AG04449 (cell line): ENCODE measurements around the gene STUB1.
A peak's percentile ranks its signal among the peaks of the same experiment; 100 is the strongest.

Experiments
- CTCF ChIA-PET: fragments of 350-600 bp; formaldehyde crosslinking; extraction: SDS; loops from one replicate; lab custom pipeline; 2021; ENCODE audit warnings: antibody characterized with exemption; lab: Yijun Ruan, JAX
- POLR2A ChIA-PET: fragments of 400-600, 350-600 bp; formaldehyde crosslinking; extraction: SDS; loops from one replicate; lab custom pipeline; 2020; ENCODE audit warnings: antibody characterized with exemption, inconsistent platforms; lab: Yijun Ruan, JAX
- DNase-seq: peaks from one replicate; pipeline ENCODE4 v3.0.0-alpha.2; 2010; ENCODE audit warnings: low read depth, low spot score
- H3K4me3 ChIP-seq: 2 replicates; pipeline ENCODE4 v1.5.1; 2011; ENCODE audit warnings: low read depth, mild to moderate bottlenecking, control low read depth, low read length
- CTCF ChIP-seq: IDR thresholded peaks from one replicate; pipeline ENCODE4 v1.5.1; 2011; ENCODE audit warnings: mild to moderate bottlenecking, moderate library complexity, low read length, control low read depth, inconsistent platforms; ENCODE audit not compliant: insufficient read depth; ENCODE audit errors: missing control alignments

STUB1 gene

GRCh38 chr16:660459-661183 lies 19.6 kb upstream of the STUB1 start:
- ChIA-PET POLR2A (no interaction called here), CTCF (interaction anchor here (1.0 to 2.2 kb wide), 10 partner anchors 10 to 134 kb away, joined by 3 to 11 read pairs (median 4); partner anchors contain the start of gene WDR90)
- peak; percentile 66 for TF ChIP-seq CTCF
- no peak overlapping the region for H3K4me3 ChIP-seq
- no peak for DNase-seq

- TF ChIP-seq CTCF, result no peak
- no peak overlapping the region for H3K4me3 ChIP-seq
- CTCF ChIA-PET, result interaction anchor here (1.0 to 1.8 kb wide), 5 partner anchors 10 to 135 kb away, joined by 3 to 9 read pairs (median 3); partner anchors contain the start of gene WDR90
- DNase-seq, result no peak
- POLR2A ChIA-PET, result no interaction called here
These were observed 18.9 kb upstream of the STUB1 start for GRCh38 chr16:661184-661821.

DNA sequence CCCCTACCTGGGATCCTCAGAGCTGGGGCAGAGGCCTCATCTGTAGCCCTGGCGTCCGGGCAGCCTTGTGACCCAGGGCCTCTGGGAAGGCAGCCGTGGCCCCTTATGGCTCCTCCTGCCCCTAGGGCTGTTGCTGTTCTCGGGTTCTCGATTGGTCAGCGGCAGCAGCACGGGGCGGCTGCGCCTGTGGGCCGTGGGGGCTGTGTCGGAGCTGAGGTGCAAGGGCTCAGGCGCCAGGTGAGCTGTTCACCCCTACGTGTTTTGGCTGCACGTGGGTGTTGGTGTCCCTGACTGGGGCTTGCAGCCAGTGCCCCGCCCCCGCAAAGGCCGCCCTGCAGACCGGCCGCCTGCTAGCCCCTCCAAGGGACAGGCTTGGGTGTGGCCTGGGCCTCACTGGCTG lies 18.1 kb upstream of the STUB1 start:
- ChIA-PET POLR2A (no interaction called here), CTCF (interaction anchor here (1.0 to 1.8 kb wide), 5 partner anchors 9 to 135 kb away, joined by 3 to 9 read pairs (median 3); partner anchors contain the start of gene WDR90)
- TF ChIP-seq CTCF, result no peak
- no peak for DNase-seq
- no peak overlapping the region for H3K4me3 ChIP-seq

DNA sequence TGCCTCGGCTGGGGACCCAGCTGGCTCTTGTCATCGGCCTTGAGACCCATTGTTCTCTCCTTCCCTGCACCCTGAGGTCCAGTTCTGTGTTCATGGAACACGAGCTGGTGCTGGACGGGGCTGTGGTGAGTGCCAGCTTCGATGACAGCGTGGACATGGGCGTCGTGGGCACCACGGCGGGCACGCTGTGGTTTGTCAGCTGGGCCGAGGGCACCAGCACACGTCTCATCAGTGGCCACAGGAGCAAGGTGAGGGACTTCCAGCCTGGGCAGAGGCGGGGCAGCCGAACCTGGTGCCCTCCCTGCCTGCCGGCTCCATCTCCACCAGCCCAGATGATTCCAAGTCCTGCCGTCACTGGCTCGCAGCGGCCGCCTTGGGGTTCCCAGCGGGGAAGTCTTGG lies 17.6 kb upstream of the STUB1 start:
- no peak for DNase-seq
- no peak overlapping the region for H3K4me3 ChIP-seq
- CTCF ChIA-PET, result interaction anchor here (1.6 kb wide), 1 partner anchor 9 kb away, joined by 4 read pairs; no protein-coding TSS in a partner anchor
- no peak for TF ChIP-seq CTCF
- POLR2A ChIA-PET, result no interaction called here

DNA sequence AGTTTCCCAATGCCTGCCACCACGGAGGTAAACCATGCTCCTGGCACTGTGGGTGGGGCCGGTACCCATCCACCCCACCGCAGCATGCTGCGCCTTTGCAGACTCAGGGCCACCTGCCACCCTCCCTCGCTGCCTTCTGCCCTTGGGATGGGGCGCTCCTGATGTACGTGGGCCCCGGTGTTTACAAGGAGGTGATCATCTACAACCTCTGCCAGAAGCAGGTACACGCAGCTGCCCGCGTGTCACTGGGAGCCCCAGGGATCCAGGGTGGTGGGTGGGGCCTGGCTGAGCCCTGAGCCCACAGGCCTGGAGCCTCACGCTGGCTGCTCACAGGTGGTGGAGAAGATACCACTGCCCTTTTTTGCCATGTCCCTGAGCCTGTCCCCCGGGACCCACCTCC lies 13.6 kb upstream of the STUB1 start:
- no peak for DNase-seq
- POLR2A ChIA-PET, result interaction anchor here (1.5 kb wide), 1 partner anchor 10 kb away, joined by 3 read pairs; no protein-coding TSS in a partner anchor
- CTCF ChIA-PET, result interaction anchor here (1.2 to 2.7 kb wide), 5 partner anchors 15 to 98 kb away, joined by 3 to 13 read pairs (median 8); no protein-coding TSS in a partner anchor

More for the DNA sequence above, 13.6 kb upstream of the STUB1 start:
- no peak for TF ChIP-seq CTCF
- no peak overlapping the region for H3K4me3 ChIP-seq
